Psoas muscle (tissue), 8 donors: ENCODE data around the gene CAMK1D. TPM values are rescaled to one million over a fixed set of nuclear protein-coding genes. Genes with fewer than 3 reads are reported as not detected.

Source experiments
- ATAC-seq, 4 donors: fragments of 200-7000 bp; cut with Tn5 transposase; one replicate each; pipeline ENCODE4 v1.9.1; 2020; ENCODE audit warnings: moderate library complexity in 3 of 4, mild to moderate bottlenecking in 2 of 4
- DNase-seq, 2 donors: peaks; one replicate each; pipeline ENCODE4 v3.0.0-alpha.2; 2020
- H3K27ac ChIP-seq: fragments of 200-600 bp; one replicate; pipeline ENCODE4 v1.8.0; 2022
- H3K27me3 ChIP-seq, 3 donors: fragments of 200-600 bp in 1 of 3; one replicate each; pipeline versions ENCODE4 v1.6.1 to v1.8.0; 2013 to 2022; ENCODE audit warnings: low read length in 2 of 3, mild to moderate bottlenecking in 2 of 3, moderate library complexity in 1 of 3; ENCODE audit not compliant: insufficient read depth in 3 of 3
- H3K36me3 ChIP-seq, 2 donors: fragments of 200-600 bp in 1 of 2; one replicate each; pipeline versions ENCODE4 v1.6.1 to v1.8.0; 2013 to 2022; ENCODE audit warnings: low read depth in 1 of 2, mild to moderate bottlenecking in 1 of 2, moderate library complexity in 1 of 2; ENCODE audit not compliant: insufficient read depth in 1 of 2
- H3K4me1 ChIP-seq: fragments of 200-600 bp; one replicate; pipeline ENCODE4 v1.8.0; 2022
- H3K4me3 ChIP-seq: fragments of 200-600 bp; one replicate; pipeline ENCODE4 v1.8.0; 2022; ENCODE audit warnings: mild to moderate bottlenecking
- H3K9me3 ChIP-seq: fragments of 200-600 bp; one replicate; pipeline ENCODE4 v1.8.0; 2022
- CTCF ChIP-seq: fragments of 200-600 bp; IDR thresholded peaks from one replicate; pipeline ENCODE4 v1.8.0; 2022; ENCODE audit warnings: antibody characterized with exemption
- WGBS, 3 donors: extraction: QIAGEN DNeasy Blood & Tissue Kit; methylation state at CpG; one replicate each; pipeline versions ENCODE4 v1.1.6 to v1.1.7; 2013; 5-methylcytosine and 5-hydroxymethylcytosine counted together
- intact Hi-C, 2 donors: fragments of 100-400 bp; cut with DNase I; formaldehyde crosslinking; loops; one replicate each; pipeline versions ENCODE4 v1.11.0 to v1.14.2; 2022
- polyA plus RNA-seq, 3 donors: library from polyadenylated mRNA; stranded (reverse); fragments of 200-250 nt; gene quantifications; one replicate each; pipeline ENCODE4 v1.2.3, GENCODE V29; 2013
- total RNA-seq, 4 donors: library from RNA; stranded (reverse); fragmentation: NEBNext Ultra II Directional in 2 of 4; extraction: Animal tissue kit (Norgen Biotek cat#: 25700) in 2 of 4; gene quantifications; one replicate each; pipeline versions ENCODE4 v1.2.1 to v1.2.4, GENCODE V29; 2021 to 2023
- donor health status: healthy with polysubstance abuse.
- donor health status: DM: no; HTN: no; CAD: no; lungs with moderate emphysema.
- donor health status: Bipolar disorder and iron deficiency.
- donor health status: healthy.
- donor health status: DM: yes; HTN: yes; CAD: no.
- donor health status: DM: no; HTN: no; CAD: no.
- donor health status: DM: no; HTN: no; CAD: no.
- donor health status: DM: yes; HTN: yes; CAD: no.

CAMK1D gene
- total and polyA plus RNA-seq, 7 donors = 0.39 to 1.8 (median 0.53) TPM

GRCh38 chr10:12314836-12315235, 34.5 kb upstream of the CAMK1D start:
- DNase-seq (no peak), ATAC-seq (no peak)
- no peaks in the 10 kb centered on the region for H3K27me3 ChIP-seq
- H3K36me3 ChIP-seq = no peaks in the 10 kb centered on the region
- no peaks in the 10 kb centered on the region for H3K9me3 ChIP-seq
- H3K4me3 ChIP-seq = no peak overlapping the region
- no peak for TF ChIP-seq CTCF
- intact Hi-C loops = no loop called here
- no peak overlapping the region for H3K27ac ChIP-seq
- no peaks in the 10 kb centered on the region for H3K4me1 ChIP-seq
- 79 to 91% (median 80%) methylated on average over 6 of the region's 6 CpGs for WGBS, 3 donors

- 69 to 89% (median 85%) methylated on average over 1 of the region's 1 CpG for WGBS, 3 donors
- no peaks in the 10 kb centered on the region for H3K9me3 ChIP-seq
- no peaks in the 10 kb centered on the region for H3K36me3 ChIP-seq
- DNase-seq (no peak), ATAC-seq (no peak)
- H3K4me1 ChIP-seq = no peaks in the 10 kb centered on the region
- no peak for TF ChIP-seq CTCF
- no peaks in the 10 kb centered on the region for H3K27me3 ChIP-seq
- H3K4me3 ChIP-seq = no peak overlapping the region
- intact Hi-C loops = no loop called here
- H3K27ac ChIP-seq = no peak overlapping the region
Observed at GRCh38 chr10:12319076-12319475, 30.3 kb upstream of the CAMK1D start.

GRCh38 chr10:12320892-12321291, 28.5 kb upstream of the CAMK1D start:
- H3K27ac ChIP-seq = no peak overlapping the region
- H3K36me3 ChIP-seq = no peaks in the 10 kb centered on the region
- H3K27me3 ChIP-seq = no peaks in the 10 kb centered on the region
- no peak for TF ChIP-seq CTCF
- intact Hi-C loops = no loop called here
- no peaks in the 10 kb centered on the region for H3K4me1 ChIP-seq
- ATAC-seq (no peak), DNase-seq (no peak)
- 75 to 88% (median 84%) methylated on average over 4 of the region's 4 CpGs for WGBS, 3 donors
- no peak overlapping the region for H3K4me3 ChIP-seq
- H3K9me3 ChIP-seq = no peaks in the 10 kb centered on the region

GRCh38 chr10:12321641-12322040, 27.7 kb upstream of the CAMK1D start:
- Histone ChIP-seq H3K4me3 (no peak overlapping the region), H3K36me3 (no peaks in the 10 kb centered on the region), H3K27ac (no peak overlapping the region), H3K9me3 (no peaks in the 10 kb centered on the region), H3K4me1 (no peaks in the 10 kb centered on the region), H3K27me3 (no peaks in the 10 kb centered on the region)
- DNase-seq (no peak), ATAC-seq (no peak)
- TF ChIP-seq CTCF = no peak
- intact Hi-C loops = no loop called here
- 90 to 96% (median 94%) methylated on average over 2 of the region's 2 CpGs for WGBS, 3 donors

GRCh38 chr10:12322583-12323131, 26.7 kb upstream of the CAMK1D start:
- H3K27ac ChIP-seq = no peak overlapping the region

More at GRCh38 chr10:12322583-12323131, 26.7 kb upstream of the CAMK1D start:
- DNase-seq (no peak), ATAC-seq (no peak)
- no peaks in the 10 kb centered on the region for H3K4me1 ChIP-seq
- TF ChIP-seq CTCF = no peak
- H3K36me3 ChIP-seq = no peaks in the 10 kb centered on the region
- WGBS, 3 donors = 56 to 61% (median 61%) methylated on average over 9 of the region's 9 CpGs
- H3K4me3 ChIP-seq = no peak overlapping the region
- intact Hi-C loops = no loop called here
- H3K9me3 ChIP-seq = no peaks in the 10 kb centered on the region
- H3K27me3 ChIP-seq = no peaks in the 10 kb centered on the region
